ENCODE results near the gene MPZL1. TPM values are rescaled to one million over a fixed set of nuclear protein-coding genes. Genes with fewer than 3 reads are reported as not detected.

MPZL1 gene
- total RNA-seq, 1 experiment from 2014 or later, result 159 TPM

GRCh38 chr1:167763525-167764220 is 41.9 kb downstream of the MPZL1 start:
- in situ Hi-C loops (cut with HindIII; ENCODE audit: low pct_unique_long_range_greater_than_20kb, low sequenced_read_pairs), result no loop called here

GRCh38 chr1:167764458-167765330 is 42.9 kb downstream of the MPZL1 start:
- no peak for DNase-seq (ENCODE audit: low read depth)
- in situ Hi-C loops (cut with HindIII; ENCODE audit: low pct_unique_long_range_greater_than_20kb, low sequenced_read_pairs), result no loop called here

More at GRCh38 chr1:167763525-167764220, 41.9 kb downstream of the MPZL1 start:
- DNase-seq (ENCODE audit: low read depth), result no peak

- no peak for DNase-seq (ENCODE audit: low read depth)
Observed at GRCh38 chr1:167765496-167765895, 43.7 kb downstream of the MPZL1 start.

GRCh38 chr1:167766538-167766937 is 44.8 kb downstream of the MPZL1 start:
- in situ Hi-C loops (cut with HindIII; ENCODE audit: low pct_unique_long_range_greater_than_20kb, low sequenced_read_pairs), result no loop called here
- DNase-seq (ENCODE audit: low read depth), result no peak

More at GRCh38 chr1:167765496-167765895, 43.7 kb downstream of the MPZL1 start:
- in situ Hi-C loops (cut with HindIII; ENCODE audit: low pct_unique_long_range_greater_than_20kb, low sequenced_read_pairs), result no loop called here

GRCh38 chr1:167767761-167768160 is 46.0 kb downstream of the MPZL1 start:
- in situ Hi-C loops (cut with HindIII; ENCODE audit: low pct_unique_long_range_greater_than_20kb, low sequenced_read_pairs), result no loop called here
- DNase-seq (ENCODE audit: low read depth), result no peak

- no peak for DNase-seq (ENCODE audit: low read depth)
- in situ Hi-C loops (cut with HindIII; ENCODE audit: low pct_unique_long_range_greater_than_20kb, low sequenced_read_pairs), result no loop called here
Observed at GRCh38 chr1:167770127-167770526, 48.3 kb downstream of the MPZL1 start.

GRCh38 chr1:167772436-167772835 is 50.7 kb downstream of the MPZL1 start:
- DNase-seq (ENCODE audit: low read depth), result no peak
- in situ Hi-C loops (cut with HindIII; ENCODE audit: low pct_unique_long_range_greater_than_20kb, low sequenced_read_pairs), result no loop called here

GRCh38 chr1:167773516-167773915 is 51.7 kb downstream of the MPZL1 start:
- in situ Hi-C loops (cut with HindIII; ENCODE audit: low pct_unique_long_range_greater_than_20kb, low sequenced_read_pairs), result no loop called here
- DNase-seq (ENCODE audit: low read depth), result no peak

GRCh38 chr1:167774710-167775109 is 52.9 kb downstream of the MPZL1 start:
- in situ Hi-C loops (cut with HindIII; ENCODE audit: low pct_unique_long_range_greater_than_20kb, low sequenced_read_pairs), result no loop called here
- no peak for DNase-seq (ENCODE audit: low read depth)

GRCh38 chr1:167775178-167775577 is 53.4 kb downstream of the MPZL1 start:
- no peak for DNase-seq (ENCODE audit: low read depth)
- in situ Hi-C loops (cut with HindIII; ENCODE audit: low pct_unique_long_range_greater_than_20kb, low sequenced_read_pairs), result no loop called here

- in situ Hi-C loops (cut with HindIII; ENCODE audit: low pct_unique_long_range_greater_than_20kb, low sequenced_read_pairs), result no loop called here
- DNase-seq (ENCODE audit: low read depth), result no peak
Observed at GRCh38 chr1:167776151-167776550, 54.4 kb downstream of the MPZL1 start.

- in situ Hi-C loops (cut with HindIII; ENCODE audit: low pct_unique_long_range_greater_than_20kb, low sequenced_read_pairs), result no loop called here
- no peak for DNase-seq (ENCODE audit: low read depth)
Observed at GRCh38 chr1:167776616-167777268, 55.0 kb downstream of the MPZL1 start.

GRCh38 chr1:167777269-167777650 is 55.5 kb downstream of the MPZL1 start:
- in situ Hi-C loops (cut with HindIII; ENCODE audit: low pct_unique_long_range_greater_than_20kb, low sequenced_read_pairs), result no loop called here
- DNase-seq (ENCODE audit: low read depth), result no peak

GRCh38 chr1:167781558-167781957 is 59.8 kb downstream of the MPZL1 start:
- DNase-seq (ENCODE audit: low read depth), result no peak
- in situ Hi-C loops (cut with HindIII; ENCODE audit: low pct_unique_long_range_greater_than_20kb, low sequenced_read_pairs), result no loop called here

GRCh38 chr1:167782946-167783345 is 61.2 kb downstream of the MPZL1 start:
- in situ Hi-C loops (cut with HindIII; ENCODE audit: low pct_unique_long_range_greater_than_20kb, low sequenced_read_pairs), result no loop called here

GRCh38 chr1:167784876-167785550 is 63.2 kb downstream of the MPZL1 start:
- DNase-seq (ENCODE audit: low read depth), result no peak
- in situ Hi-C loops (cut with HindIII; ENCODE audit: low pct_unique_long_range_greater_than_20kb, low sequenced_read_pairs), result no loop called here

More at GRCh38 chr1:167782946-167783345, 61.2 kb downstream of the MPZL1 start:
- no peak for DNase-seq (ENCODE audit: low read depth)

GRCh38 chr1:167786502-167786901 is 64.7 kb downstream of the MPZL1 start:
- DNase-seq (ENCODE audit: low read depth), result no peak
- in situ Hi-C loops (cut with HindIII; ENCODE audit: low pct_unique_long_range_greater_than_20kb, low sequenced_read_pairs), result no loop called here

- in situ Hi-C loops (cut with HindIII; ENCODE audit: low pct_unique_long_range_greater_than_20kb, low sequenced_read_pairs), result no loop called here
- no peak for DNase-seq (ENCODE audit: low read depth)
Observed at GRCh38 chr1:167789501-167789900, 67.7 kb downstream of the MPZL1 start.
